GM19468 (cell line): ENCODE measurements around the gene AVEN.

Source experiments
- ATAC-seq: cut with Tn5 transposase; IDR thresholded peaks from one replicate; pipeline ENCODE4 v1.9.1; 2021; ENCODE audit warnings: mild to moderate bottlenecking, moderate library complexity, moderate number of reproducible peaks; ENCODE audit not compliant: unreplicated experiment; ENCODE audit errors: extremely low read depth

The AVEN gene

DNA sequence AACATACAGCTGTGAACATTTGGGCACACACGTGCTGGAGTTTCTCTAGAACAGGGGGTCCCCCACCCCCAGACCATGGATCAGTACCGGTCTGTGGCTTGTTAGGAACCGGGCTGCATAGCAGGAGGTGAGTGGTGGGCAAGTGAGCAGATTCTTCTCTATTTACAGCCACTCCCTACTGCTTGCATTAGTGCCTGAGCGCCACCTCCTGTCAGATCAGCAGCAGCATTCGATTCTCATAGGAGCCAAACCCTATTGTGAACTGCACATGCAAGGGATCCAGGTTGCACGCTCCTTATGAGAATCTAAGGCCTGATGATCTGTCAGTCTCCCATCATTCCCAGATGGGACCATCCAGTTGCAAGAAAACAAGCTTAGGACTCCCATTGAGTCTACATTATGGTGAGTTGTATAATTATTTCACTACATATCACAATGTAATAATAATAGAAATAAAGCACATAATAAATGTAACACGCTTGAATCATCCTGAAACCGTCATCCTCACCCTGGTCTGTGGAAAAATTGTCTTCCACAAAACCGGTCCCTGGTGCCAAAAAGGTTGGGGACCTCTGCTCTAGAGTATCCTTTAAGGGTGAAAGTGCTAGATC, 44.9 kb downstream of the AVEN start:
- no peak for ATAC-seq

DNA sequence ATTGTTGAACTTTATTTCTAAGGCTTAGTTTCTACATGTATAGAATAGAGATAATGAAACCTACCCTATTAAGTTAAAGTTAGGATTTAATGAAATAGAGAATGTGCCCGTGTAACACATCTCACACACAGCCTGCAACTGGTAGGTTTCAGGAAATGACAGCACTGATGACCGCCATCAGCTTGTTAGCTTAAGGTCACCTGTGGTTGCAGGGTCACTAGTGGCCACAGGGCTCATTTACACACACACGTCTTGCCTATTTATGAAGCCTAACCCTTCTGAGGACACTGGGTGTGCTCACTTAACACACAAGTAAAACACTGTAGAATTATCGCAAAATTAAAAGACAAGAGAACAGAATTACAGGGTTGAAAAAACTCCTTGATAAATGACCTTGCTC, 50.6 kb downstream of the AVEN start:
- ATAC-seq: no peak

DNA sequence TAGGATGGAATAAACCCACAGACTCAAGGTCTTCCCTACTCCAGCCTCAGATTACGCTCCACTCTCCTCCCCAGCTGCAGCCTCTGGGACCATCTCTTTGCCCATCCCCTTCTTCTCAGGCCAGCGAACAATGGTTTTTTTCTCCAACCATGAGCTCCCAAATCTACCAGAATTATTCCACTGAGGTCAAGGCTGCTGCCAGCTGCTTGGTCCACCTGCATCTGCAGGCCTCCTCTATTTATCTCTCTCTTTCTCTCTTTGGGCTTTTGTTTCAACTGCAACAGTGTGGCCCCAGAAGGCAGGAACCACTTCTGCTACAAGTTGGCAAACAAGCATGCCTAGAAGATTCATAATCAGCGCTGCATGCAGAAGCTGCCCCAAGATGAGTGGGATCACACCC, 51.6 kb downstream of the AVEN start:
- no peak for ATAC-seq

DNA sequence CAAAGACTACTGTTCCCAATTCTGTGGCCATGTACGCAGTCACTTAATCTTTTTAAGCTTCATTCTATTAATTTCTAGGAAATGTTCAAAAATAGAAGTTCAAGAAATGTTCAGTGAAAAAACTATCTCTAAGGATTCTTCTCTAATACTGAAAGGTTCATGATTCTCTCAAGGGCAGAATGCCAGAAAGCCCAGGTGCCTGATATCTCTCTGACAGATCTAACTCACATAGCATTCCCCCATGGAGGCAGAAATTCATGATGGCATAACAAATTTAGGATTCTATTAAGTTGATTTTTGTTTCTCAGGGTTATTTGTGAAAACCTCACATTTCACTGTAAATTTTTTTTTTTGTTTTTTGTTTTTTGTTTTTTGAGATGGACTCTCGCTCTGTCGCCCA, 53.3 kb downstream of the AVEN start:
- no peak for ATAC-seq

DNA sequence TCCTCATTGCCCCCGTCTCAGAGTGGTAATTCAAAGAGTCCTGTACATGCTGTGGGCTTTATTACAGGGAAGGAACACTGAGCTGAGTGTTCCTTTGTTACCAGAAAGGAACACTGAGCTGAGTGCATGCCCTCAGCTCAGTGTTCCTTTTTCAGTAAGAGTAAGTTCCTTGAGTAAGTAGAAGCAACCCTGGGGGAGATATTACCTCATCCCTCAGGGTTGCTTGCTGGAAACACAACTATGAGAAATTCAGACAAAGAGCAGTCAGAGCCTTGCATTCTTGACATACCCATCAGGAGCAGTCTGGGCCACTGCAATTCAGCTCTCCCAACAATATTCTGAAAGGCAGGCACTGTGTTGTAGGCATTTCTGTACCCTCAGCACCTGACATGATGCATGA, 53.7 kb downstream of the AVEN start:
- ATAC-seq: no peak

DNA sequence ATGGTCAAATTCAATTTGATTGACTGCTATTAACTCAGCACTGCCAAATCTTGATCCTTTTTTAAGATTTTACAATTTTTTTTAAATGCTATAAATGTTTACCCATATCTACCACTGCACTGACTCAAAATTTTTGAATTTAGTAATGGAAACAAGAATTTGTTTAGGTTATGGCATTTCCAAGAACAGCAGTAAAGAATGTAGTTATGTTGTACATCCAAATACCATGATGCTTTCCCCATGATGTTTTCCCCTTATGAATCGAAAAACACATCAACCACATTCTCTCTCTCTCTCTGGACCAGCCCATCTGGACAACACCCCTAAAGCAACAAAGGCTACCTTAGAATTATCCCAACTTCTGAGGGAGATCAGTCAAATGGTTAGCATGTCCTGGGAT, 56.5 kb downstream of the AVEN start:
- ATAC-seq: no peak

DNA sequence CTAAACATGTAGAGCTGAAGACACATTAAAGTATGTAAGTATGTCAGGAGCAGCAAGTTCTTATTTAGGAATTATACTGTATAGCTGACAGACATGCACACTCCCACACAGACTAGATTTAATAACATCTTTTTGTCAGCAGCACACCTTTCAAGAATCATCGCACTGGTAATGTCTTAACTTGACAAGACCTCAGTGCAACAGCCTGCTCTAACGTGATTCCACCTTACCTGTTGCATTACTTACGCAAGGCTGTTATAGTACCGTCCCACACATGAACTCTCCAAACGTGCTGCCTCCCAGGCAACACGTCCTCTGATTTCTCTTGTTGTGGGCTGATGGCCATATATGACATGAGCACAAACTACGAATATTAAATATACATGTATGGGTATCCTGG, 58.8 kb downstream of the AVEN start:
- ATAC-seq: no peak

DNA sequence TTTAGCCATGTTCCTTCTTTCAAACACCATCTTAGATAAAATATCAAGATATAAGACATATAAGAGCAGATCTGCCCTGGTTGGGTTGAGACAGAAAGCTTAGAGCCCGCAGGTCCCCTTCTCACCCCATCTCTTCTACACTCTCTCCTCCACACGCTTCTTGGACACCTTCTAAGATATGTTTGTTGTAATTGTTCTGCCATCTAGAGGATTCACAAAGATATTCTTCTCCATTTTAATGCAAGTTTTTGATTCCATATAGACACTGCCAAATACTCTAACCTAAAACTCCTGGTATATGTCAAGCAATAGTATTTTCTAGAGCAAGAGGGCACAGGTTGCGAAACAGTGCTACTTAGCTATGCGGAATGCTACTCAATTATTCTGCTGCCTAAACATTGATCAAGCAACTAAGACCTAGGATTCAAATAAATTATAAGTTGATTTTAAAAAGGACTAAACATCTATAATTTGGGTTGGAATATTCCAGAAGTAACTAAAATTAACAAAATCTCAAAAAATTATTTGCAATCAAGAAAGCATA, 63.9 kb downstream of the AVEN start:
- no peak for ATAC-seq

DNA sequence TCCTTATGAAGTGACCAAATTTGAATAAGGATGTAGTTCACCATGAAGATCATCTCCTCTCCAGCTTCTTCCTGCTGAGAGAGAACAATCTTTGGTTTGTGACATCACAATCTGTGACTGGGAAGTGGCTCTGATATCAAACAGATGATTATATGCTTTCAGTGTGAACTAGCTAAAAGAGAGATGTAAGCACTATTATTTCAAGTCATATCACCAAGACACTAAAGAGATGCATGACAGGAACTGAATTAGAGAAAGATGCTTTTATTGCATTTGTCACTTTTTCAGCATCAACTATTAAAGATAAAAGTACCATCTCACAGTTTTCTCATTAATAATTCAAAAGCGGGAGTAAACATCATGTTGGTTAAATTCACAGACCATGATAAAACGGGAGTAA, 67.2 kb downstream of the AVEN start:
- ATAC-seq: no peak

DNA sequence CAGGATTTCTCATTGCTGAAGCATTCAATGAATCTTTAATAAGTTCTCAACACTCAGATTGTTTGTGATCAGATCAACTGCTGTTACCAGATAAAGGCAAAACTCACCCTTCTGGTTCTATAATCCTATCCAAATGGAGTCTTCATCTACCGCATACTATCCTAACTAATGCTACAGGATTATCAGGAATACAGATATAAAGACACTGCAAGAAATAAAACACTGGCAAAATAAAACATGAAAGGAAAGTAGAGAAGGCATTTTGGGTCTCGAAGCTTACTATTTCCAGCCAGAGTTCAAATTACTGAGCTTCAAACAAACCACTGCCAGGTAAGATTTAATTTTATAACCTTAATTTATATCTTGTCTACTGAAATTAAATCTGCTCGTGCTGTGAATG, 70.2 kb downstream of the AVEN start:
- no peak for ATAC-seq

DNA sequence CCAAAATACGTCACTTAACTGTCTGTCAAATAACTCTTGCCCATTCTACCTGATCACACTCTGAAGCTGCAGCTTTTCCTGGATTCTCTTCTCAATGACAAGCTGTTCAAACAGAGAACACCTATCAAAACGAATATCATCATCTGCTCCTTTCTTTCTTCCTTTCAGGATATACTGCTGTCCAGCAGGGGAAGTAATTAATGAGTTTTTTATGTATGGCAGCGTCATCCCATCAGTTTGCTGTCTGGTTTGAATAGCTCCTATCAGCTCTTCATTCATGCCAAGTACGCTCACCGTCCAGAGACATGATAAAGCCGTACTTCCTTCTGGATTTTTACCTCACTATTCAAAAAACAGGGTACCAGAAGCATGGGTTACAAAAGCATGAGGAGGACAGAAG, 70.8 kb downstream of the AVEN start, which contains the start of gene CHRM5:
Gene CHRM5 (plus strand): TSS at position 274 of the 400 bp plus-strand sequence. CDS start 94,221 bp downstream, outside the sequence.
- no peak for ATAC-seq

DNA sequence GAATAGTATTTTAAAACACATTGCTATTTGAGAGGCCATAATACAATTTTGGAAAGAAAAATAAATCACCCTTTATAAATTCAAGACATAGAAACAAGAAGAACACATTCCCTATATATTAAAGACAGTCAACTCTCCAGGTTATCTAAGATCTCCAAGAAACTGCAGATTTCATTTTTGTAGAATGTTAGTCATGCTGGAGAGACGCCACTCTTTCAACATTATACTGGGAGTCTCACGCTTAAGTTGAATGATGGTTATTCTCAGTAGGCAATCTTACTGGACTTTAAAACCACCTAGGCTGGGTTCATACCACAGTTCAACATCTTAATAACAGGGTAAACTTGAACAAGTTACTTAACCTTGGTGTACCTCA, 74.4 kb downstream of the AVEN start:
- no peak for ATAC-seq

DNA sequence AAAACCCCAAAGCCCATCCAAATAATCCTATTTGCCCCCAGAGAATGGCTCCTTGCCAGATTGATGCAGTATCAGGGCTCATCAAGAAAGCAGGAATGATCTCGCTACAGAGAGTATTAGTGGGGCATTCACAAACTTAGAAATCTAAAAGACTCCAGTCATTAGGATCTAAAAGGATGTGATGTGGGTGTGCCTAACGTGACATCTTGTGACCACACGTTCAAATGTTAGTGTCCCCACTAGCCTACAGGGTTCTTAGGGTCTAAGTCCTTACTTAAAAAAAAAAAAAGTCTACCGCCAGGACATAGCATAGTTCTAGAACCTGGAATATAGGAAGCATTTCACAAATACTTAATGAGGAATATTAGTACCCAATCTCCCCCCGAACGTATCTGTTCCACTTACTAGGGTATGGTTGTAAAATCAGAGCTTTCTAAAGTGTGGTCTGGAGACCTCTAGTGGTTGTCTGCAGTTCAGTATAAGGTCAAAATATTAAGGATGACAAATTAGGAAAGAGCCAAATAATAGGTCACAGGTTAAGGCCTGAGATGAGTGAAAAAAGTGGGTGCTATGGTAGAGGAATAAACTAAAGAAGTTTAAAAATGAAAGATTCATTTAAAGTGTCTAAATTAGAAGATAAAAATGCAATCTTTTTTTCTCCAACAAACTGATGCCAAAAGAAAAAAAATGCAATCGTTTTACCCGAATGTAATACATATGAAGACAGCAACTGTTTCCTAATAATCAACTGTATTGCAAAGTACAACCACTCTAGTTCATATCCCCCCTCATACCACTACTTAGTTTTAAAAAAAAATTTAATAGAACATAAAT, 75.0 kb downstream of the AVEN start:
- ATAC-seq: no peak

DNA sequence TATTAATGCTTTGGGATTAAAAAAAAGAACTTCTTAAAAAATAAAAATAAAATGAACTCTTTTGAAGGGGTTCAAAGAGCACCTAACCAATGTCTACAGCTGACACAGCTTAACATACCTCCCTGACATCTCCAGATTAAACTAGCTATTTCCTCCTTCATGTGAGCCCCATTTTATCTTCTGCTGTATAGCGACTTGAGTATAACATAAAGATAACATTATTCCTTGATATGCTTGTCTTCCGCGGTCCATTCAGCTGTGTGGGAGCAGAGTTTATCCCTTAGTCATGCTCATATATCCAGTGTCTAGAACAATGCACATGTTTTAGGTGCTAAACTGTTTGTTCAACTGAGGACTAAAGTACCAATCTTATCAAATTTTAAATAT, 78.5 kb downstream of the AVEN start:
- no peak for ATAC-seq

DNA sequence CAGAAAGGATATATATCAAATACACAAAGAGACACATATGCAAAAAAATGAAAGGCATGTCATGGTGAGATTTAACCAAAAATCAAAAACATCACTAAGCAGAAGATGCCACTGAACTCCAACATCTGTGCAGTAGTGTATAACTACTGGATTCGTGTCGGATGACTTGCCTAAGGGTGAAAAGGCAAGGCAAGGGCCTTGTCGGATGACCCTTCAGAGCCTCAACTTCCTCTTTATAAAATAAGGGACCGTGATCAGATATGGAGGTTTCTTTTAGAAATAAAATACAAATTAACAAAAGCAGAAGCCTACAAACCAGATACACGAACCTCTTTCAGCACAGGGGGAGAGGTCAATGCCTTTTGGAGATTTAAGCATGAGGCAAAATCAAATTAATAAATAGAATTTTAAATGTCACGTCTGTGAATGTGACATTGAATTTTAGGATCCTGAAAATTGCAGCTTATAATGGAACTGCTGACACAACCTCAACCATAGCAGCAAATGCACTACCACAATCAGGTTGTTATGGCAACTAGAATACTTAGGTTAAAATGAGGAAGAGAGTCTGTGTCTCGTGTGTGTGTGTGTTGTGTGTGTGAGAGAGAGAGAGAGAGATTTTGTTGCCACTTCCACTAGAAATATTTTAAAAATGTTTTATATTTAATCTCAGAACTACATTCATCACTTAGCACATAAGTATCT, 79.0 kb downstream of the AVEN start:
- ATAC-seq: no peak

DNA sequence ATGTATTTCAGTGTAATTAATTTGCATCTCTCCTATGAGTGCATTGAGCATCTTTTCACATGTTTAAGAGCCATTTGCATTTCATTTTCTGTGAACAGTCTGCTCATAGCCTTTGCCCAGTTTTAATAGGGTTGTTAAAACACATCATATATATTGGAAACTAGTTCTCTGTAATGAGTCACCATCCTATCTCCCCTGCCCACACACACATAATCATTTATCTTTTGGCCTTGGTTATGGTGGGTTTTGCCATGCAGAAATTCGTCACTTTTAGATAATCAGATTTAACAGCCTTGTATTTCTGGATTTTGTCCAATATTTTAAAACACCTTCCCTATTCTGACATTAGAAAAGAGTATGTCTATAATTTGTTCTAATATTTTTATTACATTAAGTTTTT, 82.6 kb downstream of the AVEN start:
- no peak for ATAC-seq

DNA sequence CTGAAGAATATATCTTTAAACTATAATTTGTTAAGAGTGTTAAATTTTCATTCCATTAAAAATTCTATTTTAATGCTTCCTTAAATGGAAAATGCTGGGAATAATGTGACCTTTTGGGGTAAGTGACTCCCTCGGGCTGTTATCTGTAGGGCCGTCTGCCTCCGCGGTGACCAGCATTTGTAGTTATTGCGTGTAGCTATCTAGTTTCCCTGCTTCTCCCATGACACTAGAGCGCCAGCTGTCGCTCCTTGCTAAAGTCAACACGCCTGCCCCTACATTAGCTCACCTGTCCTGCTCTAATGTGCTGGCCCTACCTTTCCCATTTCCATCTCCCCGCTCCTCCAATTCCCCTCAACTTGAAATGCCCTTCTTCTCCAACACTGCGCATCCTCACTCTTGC, 83.1 kb downstream of the AVEN start:
- ATAC-seq: no peak

DNA sequence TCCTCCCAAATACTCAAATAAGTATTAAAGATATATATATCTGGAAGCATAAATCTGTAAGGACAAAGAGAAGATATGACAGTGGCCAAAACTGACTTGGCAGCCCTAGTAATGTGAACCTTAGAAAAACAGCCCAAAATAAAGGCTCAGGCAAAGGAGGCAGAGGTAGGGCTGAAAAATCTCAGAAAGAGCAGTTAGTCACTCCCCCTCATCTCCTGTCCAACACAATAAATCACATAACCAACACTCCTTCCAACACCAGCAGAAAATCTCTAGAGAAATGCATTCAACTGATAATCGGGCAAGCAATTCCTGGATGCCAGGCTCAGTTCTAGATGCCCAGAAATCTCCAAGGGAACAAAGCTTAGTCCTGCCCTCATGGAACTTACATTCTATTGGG, 92.9 kb downstream of the AVEN start:
- ATAC-seq: no peak

DNA sequence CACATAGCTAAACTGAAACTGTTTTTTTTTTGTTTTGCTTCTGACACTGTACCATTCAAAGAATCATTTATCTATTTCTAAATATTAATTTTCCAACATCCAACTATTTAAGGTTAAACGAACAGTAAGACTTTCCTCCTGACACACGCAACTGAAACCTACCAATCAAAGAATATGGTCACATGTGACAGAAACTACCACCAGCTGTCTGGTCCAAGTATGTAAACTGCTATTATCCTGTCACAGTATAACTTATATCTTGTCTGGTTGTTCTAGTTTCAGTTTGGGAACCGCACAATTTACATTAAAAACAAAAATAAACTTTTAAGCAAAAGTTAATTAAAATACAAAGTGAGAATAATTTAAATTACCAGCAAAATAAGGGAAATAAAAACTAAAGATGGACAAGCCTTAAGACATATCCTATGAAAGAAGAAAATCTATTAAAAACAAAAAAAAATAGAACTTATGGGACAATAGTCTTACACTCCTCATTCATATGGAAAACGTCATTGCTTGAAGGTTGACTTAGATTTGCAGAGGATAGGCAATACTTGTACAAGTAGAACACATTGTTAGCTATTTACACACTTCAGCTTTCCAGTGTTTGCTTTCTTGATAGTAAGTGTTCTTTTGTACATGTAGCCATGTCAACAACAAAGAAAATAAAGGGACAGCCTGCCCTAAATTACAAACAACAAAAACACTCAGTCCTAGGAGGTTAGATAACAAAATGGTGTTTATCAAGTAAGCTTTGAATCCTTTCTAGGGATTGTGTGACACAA, 97.5 kb downstream of the AVEN start:
- ATAC-seq: peak; percentile 60

DNA sequence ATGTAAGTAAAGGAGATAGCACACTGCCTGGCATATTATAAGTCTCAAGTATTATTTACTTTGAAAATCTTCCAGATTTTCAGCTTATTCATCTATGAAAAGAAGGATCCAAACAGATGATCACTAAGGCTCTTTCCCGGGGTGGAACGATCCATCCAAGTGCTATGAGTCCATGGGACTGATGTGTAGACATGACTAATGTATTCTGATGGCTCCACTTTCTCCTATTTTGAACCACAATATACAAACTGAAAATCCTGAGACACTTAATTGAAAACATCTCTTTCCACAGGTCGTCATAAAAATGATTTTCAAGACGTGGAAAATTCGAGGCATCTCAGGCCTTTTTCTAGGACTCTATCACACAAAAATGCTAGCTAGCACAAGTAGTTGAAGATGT, 104.1 kb downstream of the AVEN start:
- no peak for ATAC-seq
